ENCODE results near the gene KIF1A.
"Not testable (repeated sequence)": the region's sequence is repeated elsewhere in the genome, so short reads cannot be mapped to it uniquely, and the experiment has no call there.

KIF1A gene

GRCh38 chr2:240787521-240788472 lies 32.2 kb downstream of the KIF1A start:
- DNase-seq (ENCODE audit: low spot score) = no peak

- DNase-seq (ENCODE audit: low spot score) = no peak
Measured at GRCh38 chr2:240786871-240787311, 33.1 kb downstream of the KIF1A start.

GRCh38 chr2:240786355-240786841 lies 33.6 kb downstream of the KIF1A start:
- DNase-seq (ENCODE audit: low spot score) = no peak

GRCh38 chr2:240785424-240786335 lies 34.3 kb downstream of the KIF1A start:
- DNase-seq (ENCODE audit: low spot score) = no peak

GRCh38 chr2:240784629-240785423 lies 35.2 kb downstream of the KIF1A start:
- DNase-seq (ENCODE audit: low spot score) = no peak

- DNase-seq (ENCODE audit: low spot score) = no peak
Measured at GRCh38 chr2:240783819-240784621, 36.0 kb downstream of the KIF1A start.

- no peak for DNase-seq (ENCODE audit: low spot score)
Measured at GRCh38 chr2:240782886-240783818, 36.9 kb downstream of the KIF1A start.

- no peak for DNase-seq (ENCODE audit: low spot score)
Measured at GRCh38 chr2:240782221-240782885, 37.7 kb downstream of the KIF1A start.

- no peak for DNase-seq (ENCODE audit: low spot score)
Measured at GRCh38 chr2:240781471-240782220, 38.4 kb downstream of the KIF1A start.

GRCh38 chr2:240780023-240780700 lies 39.9 kb downstream of the KIF1A start:
- DNase-seq (ENCODE audit: low spot score) = no peak

- DNase-seq (ENCODE audit: low spot score) = not testable (repeated sequence)
Measured at GRCh38 chr2:240779250-240779832, 40.7 kb downstream of the KIF1A start.

- no peak for DNase-seq (ENCODE audit: low spot score)
Measured at GRCh38 chr2:240778426-240778825, 41.6 kb downstream of the KIF1A start.

GRCh38 chr2:240777456-240778212 lies 42.4 kb downstream of the KIF1A start:
- DNase-seq (ENCODE audit: low spot score) = no peak

- no peak for DNase-seq (ENCODE audit: low spot score)
Measured at GRCh38 chr2:240775905-240776304, 44.1 kb downstream of the KIF1A start.

- no peak for DNase-seq (ENCODE audit: low spot score)
Measured at GRCh38 chr2:240774856-240775255, 45.2 kb downstream of the KIF1A start.

GRCh38 chr2:240769096-240769495 lies 50.9 kb downstream of the KIF1A start:
- no peak for DNase-seq (ENCODE audit: low spot score)

GRCh38 chr2:240768216-240768615 lies 51.8 kb downstream of the KIF1A start:
- DNase-seq (ENCODE audit: low spot score) = no peak
